Sigmoid colon (tissue), 4 donors: ENCODE data around the gene PPA2.
A peak's percentile ranks its signal among the peaks of the same experiment; 100 is the strongest.

ENCODE experiments used
- CTCF ChIP-seq, 4 experiments: fragments of 450-650 bp in 3 of 4; fragments of 200-600 bp in 1 of 4; IDR thresholded peaks; one replicate each; pipeline ENCODE4 v1.5.1; 2016 to 2019; ENCODE audit warnings: antibody characterized with exemption in 4 of 4, mild to moderate bottlenecking in 3 of 4, moderate library complexity in 2 of 4
- EP300 ChIP-seq, 4 donors: sonication (generic); formaldehyde crosslinking; IDR thresholded peaks; one replicate each; pipeline ENCODE4 v1.6.1; 2017; ENCODE audit warnings: antibody characterized with exemption in 4 of 4
- POLR2A ChIP-seq, 2 donors: fragments of 450-650 bp; IDR thresholded peaks; one replicate each; pipeline ENCODE4 v1.6.1; 2016; ENCODE audit warnings: antibody characterized with exemption in 2 of 2, mild to moderate bottlenecking in 2 of 2, moderate library complexity in 2 of 2
- POLR2AphosphoS5 ChIP-seq, 4 donors: sonication (generic); formaldehyde crosslinking; IDR thresholded peaks; one replicate each; pipeline ENCODE4 v1.6.1; 2017; ENCODE audit warnings: antibody characterized with exemption in 4 of 4

- TF ChIP-seq CTCF (IDR thresholded peaks at IDR 0.05) (peak; percentile 22 to 54 (median 49)), EP300 (IDR thresholded peaks at IDR 0.05) (no peak), POLR2A (IDR thresholded peaks at IDR 0.05) (no peak), POLR2AphosphoS5 (IDR thresholded peaks at IDR 0.05) (no peak)
Observed at GRCh38 chr4:105520819-105521790, 47.2 kb upstream of the PPA2 start.
